Vagina (tissue), 2 donors: ENCODE measurements around the gene OR10A3.

Experiments
- CTCF ChIP-seq, 3 experiments: fragments of 450-650 bp in 2 of 3; fragments of 200-600 bp in 1 of 3; sonication (generic) in 1 of 3; IDR thresholded peaks; one replicate each; pipeline ENCODE4 v1.5.1; 2017 to 2019; ENCODE audit warnings: antibody characterized with exemption in 3 of 3, mild to moderate bottlenecking in 2 of 3, moderate library complexity in 2 of 3
- POLR2A ChIP-seq, 2 donors: fragments of 450-650 bp; IDR thresholded peaks; one replicate each; pipeline ENCODE4 v1.6.1; 2017; ENCODE audit warnings: antibody characterized with exemption in 2 of 2, mild to moderate bottlenecking in 2 of 2, moderate library complexity in 2 of 2
- POLR2AphosphoS5 ChIP-seq, 2 donors: sonication (generic); formaldehyde crosslinking; IDR thresholded peaks; one replicate each; pipeline ENCODE4 v1.9.0; 2017; ENCODE audit warnings: antibody characterized with exemption in 2 of 2, mild to moderate bottlenecking in 2 of 2, low read depth in 1 of 2; ENCODE audit not compliant: insufficient read depth in 1 of 2

- TF ChIP-seq POLR2A (IDR thresholded peaks at IDR 0.05) = no peak
- no peak for TF ChIP-seq CTCF (IDR thresholded peaks at IDR 0.05)
- no peak for TF ChIP-seq POLR2AphosphoS5 (IDR thresholded peaks at IDR 0.05; ENCODE audit: insufficient read depth in 1 of 2, low read depth in 1 of 2)
Observed at GRCh38 chr11:7982582-7983119, 41.1 kb upstream of the OR10A3 start.
